NCI-H2107 (cell line): ENCODE results near the gene DLEU7.

Experiments used
- DNase-seq: peaks from one replicate; lab custom pipeline; 2025; lab: John Stamatoyannopoulos, UW

Gene DLEU7

GRCh38 chr13:50843257-50844083 lies at the start of gene DLEU7:
DLEU7 (minus strand) TSS chr13:50843692; CDS start chr13:50843646, 46 bp downstream.
- no peak for DNase-seq

- no peak for DNase-seq
These were observed 48.9 kb upstream of the DLEU7 start for GRCh38 chr13:50892210-50892944.

GRCh38 chr13:50891206-50891605 lies 47.7 kb upstream of the DLEU7 start:
- DNase-seq: no peak

- no peak for DNase-seq
These were observed 45.8 kb upstream of the DLEU7 start for GRCh38 chr13:50889317-50889716.

GRCh38 chr13:50888362-50888761 lies 44.9 kb upstream of the DLEU7 start:
- DNase-seq: no peak

- no peak for DNase-seq
These were observed 43.7 kb upstream of the DLEU7 start for GRCh38 chr13:50887151-50887550.

- no peak for DNase-seq
These were observed 40.8 kb upstream of the DLEU7 start for GRCh38 chr13:50884265-50884664.

GRCh38 chr13:50883728-50884127 lies 40.2 kb upstream of the DLEU7 start:
- DNase-seq: no peak

- no peak for DNase-seq
These were observed 39.4 kb upstream of the DLEU7 start for GRCh38 chr13:50882816-50883435.

GRCh38 chr13:50873991-50874390 lies 30.5 kb upstream of the DLEU7 start:
- no peak for DNase-seq

GRCh38 chr13:50873467-50873866 lies 30.0 kb upstream of the DLEU7 start:
- DNase-seq: no peak

GRCh38 chr13:50871405-50871804 lies 27.9 kb upstream of the DLEU7 start:
- DNase-seq: no peak

GRCh38 chr13:50867637-50867945 lies 24.1 kb upstream of the DLEU7 start:
- DNase-seq: no peak

GRCh38 chr13:50866817-50867636 lies 23.5 kb upstream of the DLEU7 start:
- no peak for DNase-seq

GRCh38 chr13:50864492-50864891 lies 21.0 kb upstream of the DLEU7 start:
- no peak for DNase-seq

GRCh38 chr13:50855681-50856080 lies 12.2 kb upstream of the DLEU7 start:
- DNase-seq: no peak

- DNase-seq: no peak
These were observed 7.0 kb upstream of the DLEU7 start for GRCh38 chr13:50850445-50850844.

- DNase-seq: no peak
These were observed 4.0 kb upstream of the DLEU7 start for GRCh38 chr13:50847501-50847900.

- no peak for DNase-seq
These were observed 3.5 kb upstream of the DLEU7 start for GRCh38 chr13:50846861-50847475.

GRCh38 chr13:50845211-50845610 lies 1.7 kb upstream of the DLEU7 start:
- DNase-seq: no peak

GRCh38 chr13:50844084-50844875 lies 788 bp upstream of the DLEU7 start:
- no peak for DNase-seq
